Activated CD4-positive, alpha-beta T cell treated with anti-CD3 and anti-CD28 coated beads, Interleukin-2, amount 10 ng/mL, durations not matched to agents 24 days and 14 days (primary cell): ENCODE data around the gene TTLL5. TPM values are rescaled to one million over a fixed set of nuclear protein-coding genes. Genes with fewer than 3 reads are reported as not detected.

Source experiments
- DNase-seq: peaks from one replicate; pipeline ENCODE4 v3.0.0; 2022
- H3K27ac Mint-ChIP-seq: one replicate; pipeline ENCODE4 v1.8.0; 2022; ENCODE audit warnings: mild to moderate bottlenecking, mixed read lengths
- H3K27me3 Mint-ChIP-seq: one replicate; pipeline ENCODE4 v1.8.0; 2022; ENCODE audit warnings: mixed read lengths
- H3K36me3 Mint-ChIP-seq: one replicate; pipeline ENCODE4 v1.8.0; 2022; ENCODE audit warnings: low read depth, mild to moderate bottlenecking, mixed read lengths
- H3K4me1 Mint-ChIP-seq: one replicate; pipeline ENCODE4 v1.8.0; 2021; ENCODE audit warnings: mixed read lengths
- H3K4me3 Mint-ChIP-seq: one replicate; pipeline ENCODE4 v1.8.0; 2022; ENCODE audit warnings: mild to moderate bottlenecking, moderate library complexity, mixed read lengths
- H3K9me3 Mint-ChIP-seq: one replicate; pipeline ENCODE4 v1.8.0; 2021; ENCODE audit warnings: mixed read lengths
- intact Hi-C: fragments of 100-400 bp; cut with micrococcal nuclease; formaldehyde crosslinking; loops from one replicate; pipeline ENCODE4 v1.15.1; 2023
- total RNA-seq: library from RNA; stranded (reverse); gene quantifications from 2 replicates; pipeline ENCODE4 v1.2.3, GENCODE V29; 2022

TTLL5 gene
- total RNA-seq, 1 donor from 2014 or later, result 35.5 TPM

GRCh38 chr14:75720842-75721498 is 59.9 kb downstream of the TTLL5 start:
- no peak for DNase-seq
- H3K27me3 Mint-ChIP-seq, result no peaks in the 10 kb centered on the region
- H3K4me3 Mint-ChIP-seq, result no peak overlapping the region
- H3K27ac Mint-ChIP-seq, result no peak overlapping the region
- H3K36me3 Mint-ChIP-seq, result peaks cover 33% of the 10 kb centered on the region
- H3K9me3 Mint-ChIP-seq, result no peaks in the 10 kb centered on the region
- peaks cover 14% of the 10 kb centered on the region for H3K4me1 Mint-ChIP-seq
- intact Hi-C loops, result no loop called here

DNA sequence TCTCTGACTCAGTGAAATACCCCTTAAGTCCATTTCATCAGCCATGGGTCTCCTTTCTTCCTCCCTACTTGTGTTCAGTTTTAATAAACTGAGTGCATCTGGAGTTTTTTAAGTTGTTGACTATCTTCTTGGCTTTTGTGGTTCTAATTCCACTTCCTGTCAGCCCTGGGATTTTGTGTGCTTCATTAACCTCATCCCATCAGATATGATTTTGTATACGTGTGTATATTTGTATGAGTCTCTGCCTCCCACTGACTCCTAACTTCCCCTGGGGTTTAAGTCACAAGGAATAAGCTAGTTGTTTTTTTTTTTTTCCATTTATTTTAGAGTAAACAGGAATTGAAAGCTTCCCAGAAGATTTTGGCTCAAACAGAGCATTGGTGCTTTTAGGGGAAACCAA is 62.7 kb downstream of the TTLL5 start:
- Mint-ChIP-seq H3K4me3 (no peak overlapping the region), H3K27ac (no peak overlapping the region), H3K4me1 (peaks cover 10% of the 10 kb centered on the region), H3K9me3 (no peaks in the 10 kb centered on the region), H3K36me3 (peaks cover 41% of the 10 kb centered on the region), H3K27me3 (no peaks in the 10 kb centered on the region)
- DNase-seq, result no peak
- intact Hi-C loops, result no loop called here

GRCh38 chr14:75724414-75725204 is 63.6 kb downstream of the TTLL5 start:
- Mint-ChIP-seq H3K36me3 (peaks cover 40% of the 10 kb centered on the region), H3K9me3 (no peaks in the 10 kb centered on the region), H3K4me3 (no peak overlapping the region), H3K27ac (no peak overlapping the region), H3K27me3 (no peaks in the 10 kb centered on the region), H3K4me1 (peaks cover 11% of the 10 kb centered on the region)
- intact Hi-C loops, result no loop called here
- no peak for DNase-seq

- Mint-ChIP-seq H3K27ac (no peak overlapping the region), H3K4me1 (peaks cover 11% of the 10 kb centered on the region), H3K36me3 (peaks cover 38% of the 10 kb centered on the region), H3K27me3 (no peaks in the 10 kb centered on the region), H3K4me3 (no peak overlapping the region), H3K9me3 (no peaks in the 10 kb centered on the region)
- intact Hi-C loops, result no loop called here
- no peak for DNase-seq
These were observed 64.4 kb downstream of the TTLL5 start for GRCh38 chr14:75725481-75725880.

DNA sequence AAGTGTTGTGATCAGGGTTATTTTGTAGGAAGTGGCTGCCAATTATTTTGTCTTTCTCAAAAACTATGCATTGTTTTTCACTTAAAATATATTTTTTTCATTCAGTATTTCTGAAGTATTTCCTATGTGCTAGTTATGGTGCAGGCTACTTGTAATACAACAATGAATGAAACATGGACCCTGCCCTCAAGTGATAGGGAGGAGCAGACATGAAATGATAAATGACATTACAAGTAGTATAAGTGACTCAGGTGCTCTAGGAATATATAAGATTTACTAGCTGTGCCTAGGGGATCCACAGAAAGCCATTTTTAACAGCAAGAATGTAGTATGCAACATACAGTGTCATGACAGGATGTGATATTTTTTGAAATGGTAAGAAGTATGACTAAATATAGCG is 65.3 kb downstream of the TTLL5 start:
- no peaks in the 10 kb centered on the region for H3K9me3 Mint-ChIP-seq
- intact Hi-C loops, result no loop called here
- DNase-seq, result no peak
- no peaks in the 10 kb centered on the region for H3K27me3 Mint-ChIP-seq
- H3K27ac Mint-ChIP-seq, result no peak overlapping the region
- H3K4me3 Mint-ChIP-seq, result no peak overlapping the region
- H3K4me1 Mint-ChIP-seq, result peaks cover 12% of the 10 kb centered on the region
- H3K36me3 Mint-ChIP-seq, result peaks cover 34% of the 10 kb centered on the region

GRCh38 chr14:75727124-75727523 is 66.1 kb downstream of the TTLL5 start:
- Mint-ChIP-seq H3K27me3 (no peaks in the 10 kb centered on the region), H3K36me3 (peaks cover 35% of the 10 kb centered on the region)

GRCh38 chr14:75732888-75733287 is 71.8 kb downstream of the TTLL5 start:
- Mint-ChIP-seq H3K9me3 (no peaks in the 10 kb centered on the region), H3K36me3 (peaks cover 21% of the 10 kb centered on the region), H3K27me3 (no peaks in the 10 kb centered on the region), H3K27ac (no peak overlapping the region), H3K4me1 (peaks cover 8% of the 10 kb centered on the region), H3K4me3 (no peak overlapping the region)
- intact Hi-C loops, result no loop called here
- no peak for DNase-seq

More at GRCh38 chr14:75727124-75727523, 66.1 kb downstream of the TTLL5 start:
- intact Hi-C loops, result no loop called here
- Mint-ChIP-seq H3K27ac (no peak overlapping the region), H3K9me3 (no peaks in the 10 kb centered on the region), H3K4me1 (peaks cover 17% of the 10 kb centered on the region), H3K4me3 (no peak overlapping the region)
- DNase-seq, result no peak

- no peaks in the 10 kb centered on the region for H3K27me3 Mint-ChIP-seq
- intact Hi-C loops, result no loop called here
These were observed 73.8 kb downstream of the TTLL5 start for GRCh38 chr14:75734854-75735253.

GRCh38 chr14:75736845-75737485 is 75.9 kb downstream of the TTLL5 start:
- peaks cover 17% of the 10 kb centered on the region for H3K36me3 Mint-ChIP-seq

More at GRCh38 chr14:75734854-75735253, 73.8 kb downstream of the TTLL5 start:
- Mint-ChIP-seq H3K9me3 (no peaks in the 10 kb centered on the region), H3K36me3 (peaks cover 19% of the 10 kb centered on the region), H3K27ac (no peak overlapping the region), H3K4me1 (peaks cover 6% of the 10 kb centered on the region), H3K4me3 (no peak overlapping the region)
- no peak for DNase-seq

GRCh38 chr14:75738192-75738591 is 77.1 kb downstream of the TTLL5 start:
- H3K9me3 Mint-ChIP-seq, result no peaks in the 10 kb centered on the region
- DNase-seq, result no peak
- H3K27me3 Mint-ChIP-seq, result no peaks in the 10 kb centered on the region
- no peak overlapping the region for H3K4me3 Mint-ChIP-seq
- intact Hi-C loops, result no loop called here
- no peaks in the 10 kb centered on the region for H3K4me1 Mint-ChIP-seq
- H3K36me3 Mint-ChIP-seq, result peaks cover 17% of the 10 kb centered on the region
- H3K27ac Mint-ChIP-seq, result no peak overlapping the region

More at GRCh38 chr14:75736845-75737485, 75.9 kb downstream of the TTLL5 start:
- Mint-ChIP-seq H3K27me3 (no peaks in the 10 kb centered on the region), H3K4me1 (no peaks in the 10 kb centered on the region), H3K27ac (no peak overlapping the region), H3K9me3 (no peaks in the 10 kb centered on the region), H3K4me3 (no peak overlapping the region)
- no peak for DNase-seq
- intact Hi-C loops, result no loop called here

- Mint-ChIP-seq H3K36me3 (peaks cover 43% of the 10 kb centered on the region), H3K4me1 (no peaks in the 10 kb centered on the region), H3K9me3 (no peaks in the 10 kb centered on the region), H3K27me3 (no peaks in the 10 kb centered on the region), H3K27ac (no peak overlapping the region), H3K4me3 (no peak overlapping the region)
- DNase-seq, result no peak
- intact Hi-C loops, result no loop called here
These were observed 81.8 kb downstream of the TTLL5 start for GRCh38 chr14:75742867-75743266.

GRCh38 chr14:75747899-75748298 is 86.9 kb downstream of the TTLL5 start:
- H3K4me1 Mint-ChIP-seq, result no peaks in the 10 kb centered on the region

GRCh38 chr14:75748336-75748735 is 87.3 kb downstream of the TTLL5 start:
- no peaks in the 10 kb centered on the region for H3K27me3 Mint-ChIP-seq
- H3K4me1 Mint-ChIP-seq, result no peaks in the 10 kb centered on the region
- intact Hi-C loops, result no loop called here
- H3K9me3 Mint-ChIP-seq, result no peaks in the 10 kb centered on the region
- peaks cover 57% of the 10 kb centered on the region for H3K36me3 Mint-ChIP-seq
- no peak overlapping the region for H3K4me3 Mint-ChIP-seq
- no peak for DNase-seq
- no peak overlapping the region for H3K27ac Mint-ChIP-seq

More at GRCh38 chr14:75747899-75748298, 86.9 kb downstream of the TTLL5 start:
- intact Hi-C loops, result no loop called here
- Mint-ChIP-seq H3K27ac (no peak overlapping the region), H3K9me3 (no peaks in the 10 kb centered on the region), H3K4me3 (no peak overlapping the region), H3K36me3 (peaks cover 57% of the 10 kb centered on the region), H3K27me3 (no peaks in the 10 kb centered on the region)
- no peak for DNase-seq

GRCh38 chr14:75751296-75751695 is 90.2 kb downstream of the TTLL5 start:
- peaks cover 47% of the 10 kb centered on the region for H3K36me3 Mint-ChIP-seq

More at GRCh38 chr14:75751296-75751695, 90.2 kb downstream of the TTLL5 start:
- DNase-seq, result no peak
- intact Hi-C loops, result no loop called here
- Mint-ChIP-seq H3K4me1 (no peaks in the 10 kb centered on the region), H3K27me3 (no peaks in the 10 kb centered on the region), H3K9me3 (no peaks in the 10 kb centered on the region), H3K27ac (no peak overlapping the region), H3K4me3 (no peak overlapping the region)
